ENCODE data around the gene PEX14.

PEX14 gene

GRCh38 chr1:10515976-10516750, 41.4 kb downstream of the PEX14 start:
- ATAC-seq, result no peak
- no peak for TF ChIP-seq ZNF70 (CRISPR knock-in tag; IDR thresholded peaks at IDR 0.05)
- TF ChIP-seq ZNF8 (CRISPR knock-in tag; IDR thresholded peaks at IDR 0.05), result no peak
- no peak for TF ChIP-seq PATZ1 (CRISPR knock-in tag; IDR thresholded peaks at IDR 0.05; ENCODE audit: borderline replicate concordance)
- no peak for TF ChIP-seq CSRNP3 (CRISPR knock-in tag; IDR thresholded peaks at IDR 0.05)
- no peak for TF ChIP-seq ZNF565 (CRISPR knock-in tag; conservative IDR thresholded peaks at IDR 0.05; ENCODE audit: low read depth)
- no peak for TF ChIP-seq ZC3H10 (CRISPR knock-in tag; IDR thresholded peaks at IDR 0.05)
- no peak for TF ChIP-seq CSDC2 (CRISPR knock-in tag; IDR thresholded peaks at IDR 0.05)
- no peak for TF ChIP-seq ARNTL (CRISPR knock-in tag; IDR thresholded peaks at IDR 0.05; ENCODE audit: borderline replicate concordance, low read depth)
- TF ChIP-seq PPARA (CRISPR knock-in tag; IDR thresholded peaks at IDR 0.05; ENCODE audit: borderline replicate concordance), result no peak
- no peak for TF ChIP-seq TCF4 (CRISPR knock-in tag; IDR thresholded peaks at IDR 0.05; ENCODE audit: borderline replicate concordance)
- TF ChIP-seq OSR1 (CRISPR knock-in tag; IDR thresholded peaks at IDR 0.05), result no peak
- no peak for TF ChIP-seq ESRRG (CRISPR knock-in tag; IDR thresholded peaks at IDR 0.05)
- TF ChIP-seq TSHZ2 (CRISPR knock-in tag; IDR thresholded peaks at IDR 0.05), result no peak
- no peak for TF ChIP-seq CREB5 (CRISPR knock-in tag; IDR thresholded peaks at IDR 0.05; ENCODE audit: low read depth)
- no peak for TF ChIP-seq RARB (CRISPR knock-in tag; IDR thresholded peaks at IDR 0.05)
- no peak for TF ChIP-seq ZFP3 (CRISPR knock-in tag; IDR thresholded peaks at IDR 0.05)

- TF ChIP-seq ZNF8 (CRISPR knock-in tag; IDR thresholded peaks at IDR 0.05) (no peak), ISL1 (CRISPR knock-in tag; IDR thresholded peaks at IDR 0.05) (no peak), TCF4 (CRISPR knock-in tag; IDR thresholded peaks at IDR 0.05; ENCODE audit: borderline replicate concordance) (no peak), TOX (CRISPR knock-in tag; IDR thresholded peaks at IDR 0.05; ENCODE audit: borderline replicate concordance) (no peak), ZFP30 (CRISPR knock-in tag; IDR thresholded peaks at IDR 0.05) (no peak), OSR1 (CRISPR knock-in tag; IDR thresholded peaks at IDR 0.05) (no peak), ZNF565 (CRISPR knock-in tag; conservative IDR thresholded peaks at IDR 0.05; ENCODE audit: low read depth) (no peak), GLIS3 (CRISPR knock-in tag; IDR thresholded peaks at IDR 0.05) (no peak), PPARA (CRISPR knock-in tag; IDR thresholded peaks at IDR 0.05; ENCODE audit: borderline replicate concordance) (no peak), SNAI2 (CRISPR knock-in tag; IDR thresholded peaks at IDR 0.05) (no peak), ESRRG (CRISPR knock-in tag; IDR thresholded peaks at IDR 0.05) (no peak), CSDC2 (CRISPR knock-in tag; IDR thresholded peaks at IDR 0.05) (no peak), POU6F1 (CRISPR knock-in tag; IDR thresholded peaks at IDR 0.05; ENCODE audit: borderline replicate concordance, low read depth) (no peak), PATZ1 (CRISPR knock-in tag; IDR thresholded peaks at IDR 0.05; ENCODE audit: borderline replicate concordance) (no peak), ZC3H10 (CRISPR knock-in tag; IDR thresholded peaks at IDR 0.05) (no peak), TSHZ2 (CRISPR knock-in tag; IDR thresholded peaks at IDR 0.05) (no peak), ARNTL (CRISPR knock-in tag; IDR thresholded peaks at IDR 0.05; ENCODE audit: borderline replicate concordance, low read depth) (no peak)
- ATAC-seq, result no peak
Measured at GRCh38 chr1:10516925-10517676, 42.4 kb downstream of the PEX14 start.

Data from SK-N-SH treated with all-trans-retinoic acid at 6 μM for 48 hours (cell line).